RWPE2 (cell line): ENCODE measurements around the gene GSG1L2.

Experiments
- ATAC-seq: fragments of 200-7000 bp; cut with Tn5 transposase; 3 replicates; pipeline ENCODE4 v1.9.1; 2021; ENCODE audit warnings: low read depth
- DNase-seq: peaks from one replicate; pipeline ENCODE4 v3.0.0-alpha.2; 2020; ENCODE audit warnings: low spot score
- H3K27ac ChIP-seq: fragments of 450-650 bp; 2 replicates; pipeline ENCODE4 v1.5.1; 2017; ENCODE audit warnings: mild to moderate bottlenecking; ENCODE audit not compliant: poor library complexity, severe bottlenecking
- H3K27me3 ChIP-seq: fragments of 250-450 bp; sonication (Bioruptor Pico); 2 replicates; pipeline ENCODE4 v1.5.1; 2021; ENCODE audit warnings: mild to moderate bottlenecking, moderate library complexity; ENCODE audit not compliant: insufficient read depth, poor library complexity, severe bottlenecking
- H3K36me3 ChIP-seq: fragments of 250-450 bp; sonication (Bioruptor Pico); 2 replicates; pipeline ENCODE4 v1.5.1; 2020; ENCODE audit warnings: low read depth, mild to moderate bottlenecking, moderate library complexity
- H3K4me1 ChIP-seq: fragments of 250-450 bp; sonication (Bioruptor Pico); 2 replicates; pipeline ENCODE4 v1.5.1; 2021; ENCODE audit warnings: mild to moderate bottlenecking, moderate library complexity; ENCODE audit not compliant: insufficient read depth, poor library complexity, severe bottlenecking
- H3K4me3 ChIP-seq: fragments of 250-450 bp; sonication (Bioruptor Pico); 2 replicates; pipeline ENCODE4 v1.5.1; 2021; ENCODE audit warnings: mild to moderate bottlenecking, moderate library complexity; ENCODE audit not compliant: severe bottlenecking
- H3K9me3 ChIP-seq: fragments of 250-450 bp; sonication (Bioruptor Pico); 2 replicates; pipeline ENCODE4 v1.5.1; 2021; ENCODE audit warnings: mild to moderate bottlenecking, moderate library complexity; ENCODE audit not compliant: severe bottlenecking
- CTCF ChIP-seq: fragments of 450-650 bp; IDR thresholded peaks from one replicate; pipeline ENCODE4 v1.5.1; 2017; ENCODE audit warnings: mild to moderate bottlenecking, moderate library complexity; ENCODE audit not compliant: poor library complexity, severe bottlenecking

Gene GSG1L2

GRCh38 chr17:9776911-9777310, 45.0 kb downstream of the GSG1L2 start:
- no peaks in the 10 kb centered on the region for H3K27me3 ChIP-seq
- H3K4me3 ChIP-seq: no peak overlapping the region
- no peak for TF ChIP-seq CTCF
- H3K9me3 ChIP-seq: no peaks in the 10 kb centered on the region
- ATAC-seq: no peak
- no peaks in the 10 kb centered on the region for H3K36me3 ChIP-seq
- peak; percentile 6 for DNase-seq
- no peak overlapping the region for H3K27ac ChIP-seq
- H3K4me1 ChIP-seq: no peaks in the 10 kb centered on the region

- no peaks in the 10 kb centered on the region for H3K4me1 ChIP-seq
- H3K27me3 ChIP-seq: no peaks in the 10 kb centered on the region
- H3K4me3 ChIP-seq: no peak overlapping the region
- DNase-seq: no peak
- H3K36me3 ChIP-seq: no peaks in the 10 kb centered on the region
- H3K9me3 ChIP-seq: no peaks in the 10 kb centered on the region
- H3K27ac ChIP-seq: no peak overlapping the region
- TF ChIP-seq CTCF: no peak
- ATAC-seq: no peak
Observed at GRCh38 chr17:9772658-9773057, 49.2 kb downstream of the GSG1L2 start.

GRCh38 chr17:9771465-9771864, 50.4 kb downstream of the GSG1L2 start:
- TF ChIP-seq CTCF: no peak
- DNase-seq (no peak), ATAC-seq (no peak)
- no peak overlapping the region for H3K27ac ChIP-seq
- H3K4me1 ChIP-seq: no peaks in the 10 kb centered on the region
- H3K36me3 ChIP-seq: no peaks in the 10 kb centered on the region
- no peak overlapping the region for H3K4me3 ChIP-seq
- H3K9me3 ChIP-seq: no peaks in the 10 kb centered on the region
- no peaks in the 10 kb centered on the region for H3K27me3 ChIP-seq

- H3K27ac ChIP-seq: no peak overlapping the region
- H3K4me1 ChIP-seq: no peaks in the 10 kb centered on the region
- no peak for DNase-seq
- no peak for ATAC-seq
- H3K36me3 ChIP-seq: no peaks in the 10 kb centered on the region
- H3K9me3 ChIP-seq: no peaks in the 10 kb centered on the region
- TF ChIP-seq CTCF: no peak
- H3K4me3 ChIP-seq: no peak overlapping the region
- no peaks in the 10 kb centered on the region for H3K27me3 ChIP-seq
Observed at GRCh38 chr17:9769036-9769695, 52.7 kb downstream of the GSG1L2 start.

- DNase-seq (no peak), ATAC-seq (no peak; the same call in 2 of the 3 replicates)
- Histone ChIP-seq H3K36me3 (no peaks in the 10 kb centered on the region), H3K4me1 (no peaks in the 10 kb centered on the region), H3K4me3 (no peak overlapping the region), H3K9me3 (no peaks in the 10 kb centered on the region), H3K27ac (no peak overlapping the region), H3K27me3 (no peaks in the 10 kb centered on the region)
- peak; percentile 73 for TF ChIP-seq CTCF
Observed at GRCh38 chr17:9768381-9768934, 53.4 kb downstream of the GSG1L2 start.
